Mucosa of rectum (tissue), 2 donors: Measurements from ENCODE around the gene FRZB.
"Not testable (repeated sequence)": the region's sequence is repeated elsewhere in the genome, so short reads cannot be mapped to it uniquely, and the experiment has no call there.

Experiments
- H3K27ac ChIP-seq, 2 donors: one replicate each; pipeline ENCODE4 v1.7.0; 2013; ENCODE audit warnings: inconsistent platforms in 2 of 2, low read depth in 2 of 2, low read length in 2 of 2
- H3K27me3 ChIP-seq, 2 donors: one replicate each; pipeline ENCODE4 v1.7.0; 2013; ENCODE audit warnings: low read length in 2 of 2; ENCODE audit not compliant: control insufficient read depth in 2 of 2, insufficient read depth in 2 of 2
- H3K36me3 ChIP-seq, 2 donors: one replicate each; pipeline ENCODE4 v1.7.0; 2013; ENCODE audit warnings: low read length in 2 of 2; ENCODE audit not compliant: control insufficient read depth in 2 of 2, insufficient read depth in 2 of 2
- H3K4me1 ChIP-seq, 2 donors: one replicate each; pipeline ENCODE4 v1.7.0; 2013; ENCODE audit warnings: low read length in 2 of 2, mild to moderate bottlenecking in 1 of 2; ENCODE audit not compliant: control insufficient read depth in 2 of 2, insufficient read depth in 2 of 2
- H3K4me3 ChIP-seq, 2 donors: one replicate each; pipeline ENCODE4 v1.7.0; 2013; ENCODE audit warnings: low read length in 2 of 2
- H3K9ac ChIP-seq, 2 donors: one replicate each; pipeline ENCODE4 v1.7.0; 2013; ENCODE audit warnings: low read length in 2 of 2, low read depth in 1 of 2, mild to moderate bottlenecking in 1 of 2
- H3K9me3 ChIP-seq, 2 donors: one replicate each; pipeline ENCODE4 v1.7.0; 2013; ENCODE audit warnings: low read length in 2 of 2; ENCODE audit not compliant: control insufficient read depth in 2 of 2
- donor health status: healthy.
- donor health status: Normal muscosa, but diverticular disease.

The FRZB gene

DNA sequence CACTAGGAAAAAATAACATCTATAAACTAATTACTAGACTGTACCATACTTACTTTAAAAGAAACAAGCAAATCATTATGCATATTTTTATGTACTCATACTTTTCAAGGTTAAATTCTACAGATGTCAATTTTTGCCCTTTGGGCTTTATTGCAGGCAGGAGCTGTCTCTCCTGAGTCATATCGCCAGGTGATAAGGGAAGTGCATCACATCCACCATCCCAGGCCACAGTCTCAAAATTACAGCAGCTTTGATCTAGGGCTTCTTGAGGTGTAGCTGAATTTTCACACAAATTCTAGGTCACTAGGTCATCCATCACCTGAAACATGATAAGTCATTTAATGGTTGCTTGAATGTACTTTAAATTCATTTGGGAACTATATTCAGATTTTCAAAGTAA, 38.4 kb upstream of the FRZB start:
- H3K4me1 ChIP-seq = no peaks in the 10 kb centered on the region
- H3K27me3 ChIP-seq = no peaks in the 10 kb centered on the region
- H3K9me3 ChIP-seq = no peaks in the 10 kb centered on the region
- H3K4me3 ChIP-seq = no peak overlapping the region
- H3K27ac ChIP-seq = no peak overlapping the region
- no peaks in the 10 kb centered on the region for H3K36me3 ChIP-seq
- no peak overlapping the region for H3K9ac ChIP-seq

GRCh38 chr2:182903566-182903965, 37.1 kb upstream of the FRZB start:
- H3K9ac ChIP-seq = no peak overlapping the region
- H3K4me3 ChIP-seq = no peak overlapping the region
- no peaks in the 10 kb centered on the region for H3K9me3 ChIP-seq
- no peaks in the 10 kb centered on the region for H3K4me1 ChIP-seq
- H3K36me3 ChIP-seq = no peaks in the 10 kb centered on the region
- H3K27ac ChIP-seq = no peak overlapping the region
- H3K27me3 ChIP-seq = no peaks in the 10 kb centered on the region

GRCh38 chr2:182901748-182902147, 35.3 kb upstream of the FRZB start:
- Histone ChIP-seq H3K9me3 (no peaks in the 10 kb centered on the region), H3K4me1 (no peaks in the 10 kb centered on the region), H3K4me3 (no peak overlapping the region), H3K27ac (no peak overlapping the region), H3K9ac (no peak overlapping the region), H3K36me3 (no peaks in the 10 kb centered on the region), H3K27me3 (no peaks in the 10 kb centered on the region)

DNA sequence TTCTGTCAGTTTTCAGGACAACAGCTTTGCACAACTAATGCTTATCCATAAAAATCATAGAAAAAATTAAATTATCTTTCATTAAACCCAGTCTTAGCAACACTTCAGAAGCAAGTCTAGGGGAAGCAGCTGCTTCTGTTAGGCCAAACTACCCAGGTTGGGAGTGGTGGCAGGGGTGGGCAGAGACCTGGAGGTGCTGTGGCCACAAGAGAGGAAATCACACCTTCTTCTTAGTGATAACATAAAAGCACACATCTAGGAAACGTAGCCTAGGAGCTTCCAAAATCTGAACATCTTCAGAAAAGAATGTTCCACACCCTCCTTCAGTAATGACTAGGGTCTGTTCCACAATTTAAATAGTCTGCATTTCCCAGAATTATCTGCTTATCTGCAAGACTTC, 32.3 kb upstream of the FRZB start:
- H3K27ac ChIP-seq = no peak overlapping the region
- no peaks in the 10 kb centered on the region for H3K27me3 ChIP-seq
- H3K4me1 ChIP-seq = no peaks in the 10 kb centered on the region
- no peaks in the 10 kb centered on the region for H3K9me3 ChIP-seq
- no peak overlapping the region for H3K4me3 ChIP-seq
- no peaks in the 10 kb centered on the region for H3K36me3 ChIP-seq
- H3K9ac ChIP-seq = no peak overlapping the region

DNA sequence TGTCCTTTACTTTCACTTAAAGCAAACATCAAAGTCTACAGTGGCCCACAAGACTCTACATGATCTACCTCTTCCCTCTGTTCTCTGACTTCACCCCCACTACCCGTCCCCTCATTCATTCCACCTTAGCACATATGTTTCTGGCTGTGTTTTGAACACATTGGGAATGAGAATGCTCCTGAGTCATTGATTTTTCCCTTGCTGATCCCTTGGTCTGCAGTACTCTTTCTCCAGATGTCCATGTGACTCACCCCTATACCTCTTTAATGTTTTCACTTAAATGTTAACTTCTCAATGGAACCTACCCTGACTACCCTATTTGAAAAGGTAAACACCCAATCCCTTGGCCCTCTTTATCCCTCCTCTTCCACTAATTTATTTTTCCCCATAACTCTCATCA, 30.7 kb upstream of the FRZB start:
- H3K4me1 ChIP-seq = no peaks in the 10 kb centered on the region
- no peaks in the 10 kb centered on the region for H3K27me3 ChIP-seq
- no peaks in the 10 kb centered on the region for H3K9me3 ChIP-seq
- no peak overlapping the region for H3K27ac ChIP-seq
- H3K36me3 ChIP-seq = no peaks in the 10 kb centered on the region
- no peak overlapping the region for H3K4me3 ChIP-seq
- no peak overlapping the region for H3K9ac ChIP-seq

DNA sequence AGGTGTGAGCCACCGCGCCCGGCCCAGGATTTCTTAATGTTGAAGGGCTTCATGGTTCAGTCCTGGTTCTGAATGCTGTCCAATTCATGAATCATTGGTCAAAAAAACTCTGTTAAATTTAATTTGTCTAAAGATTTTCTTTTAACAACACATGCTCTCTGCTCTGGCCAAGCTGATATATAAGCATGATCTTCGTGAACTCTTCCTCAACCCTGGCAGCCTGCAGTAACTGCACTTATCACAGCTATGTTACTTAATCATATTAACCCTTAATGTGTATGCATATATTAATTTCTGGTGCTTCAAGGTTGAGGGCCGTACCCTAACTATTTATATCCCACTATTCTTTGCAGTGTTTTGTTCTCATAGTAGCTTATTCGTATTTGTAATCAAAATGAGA, 29.4 kb upstream of the FRZB start:
- Histone ChIP-seq H3K36me3 (no peaks in the 10 kb centered on the region), H3K9me3 (no peaks in the 10 kb centered on the region), H3K9ac (no peak overlapping the region), H3K4me1 (no peaks in the 10 kb centered on the region), H3K4me3 (no peak overlapping the region), H3K27me3 (no peaks in the 10 kb centered on the region), H3K27ac (no peak overlapping the region)

DNA sequence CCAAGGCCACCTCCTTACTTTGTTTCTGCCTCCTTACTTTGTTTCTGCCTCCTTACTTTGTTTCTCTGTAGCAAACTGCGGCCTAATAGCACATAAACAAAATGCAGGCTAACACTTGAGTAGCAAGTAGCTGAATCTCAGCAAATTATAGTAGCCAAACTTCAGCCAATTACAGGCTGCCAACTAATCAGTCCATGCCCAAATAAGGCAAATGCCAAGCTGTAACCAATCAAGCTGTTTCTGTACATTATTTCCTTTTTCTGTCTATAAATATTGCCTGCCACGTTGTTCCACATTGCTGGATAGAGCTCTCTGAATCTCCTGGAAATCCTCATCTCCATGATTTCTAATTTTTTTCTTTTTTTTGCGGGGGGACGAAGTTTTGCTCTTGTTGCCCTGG, 28.7 kb upstream of the FRZB start:
- H3K9ac ChIP-seq = no peak overlapping the region
- H3K27ac ChIP-seq = no peak overlapping the region
- H3K9me3 ChIP-seq = no peaks in the 10 kb centered on the region
- H3K4me3 ChIP-seq = no peak overlapping the region
- no peaks in the 10 kb centered on the region for H3K4me1 ChIP-seq
- H3K36me3 ChIP-seq = no peaks in the 10 kb centered on the region
- no peaks in the 10 kb centered on the region for H3K27me3 ChIP-seq

DNA sequence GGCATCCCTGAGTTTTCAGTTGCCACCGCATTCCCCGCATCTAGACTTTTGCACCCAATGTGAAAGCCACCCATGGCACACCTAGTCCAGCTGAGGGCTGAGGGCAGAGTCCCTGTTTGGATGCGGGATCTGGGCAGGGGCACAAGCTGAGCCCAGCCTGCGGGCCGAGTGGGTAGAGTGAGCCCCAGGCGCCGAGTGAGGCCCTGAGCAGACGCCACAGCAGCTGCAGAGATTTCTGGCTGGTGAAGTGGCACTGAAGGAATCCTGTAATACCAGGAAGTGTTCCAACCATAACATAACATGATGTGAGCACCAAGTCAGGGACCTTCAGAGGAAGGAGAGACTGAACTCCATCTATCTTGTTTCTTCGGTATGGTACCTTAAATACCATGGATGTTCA, 27.7 kb upstream of the FRZB start:
- H3K4me1 ChIP-seq = no peaks in the 10 kb centered on the region
- H3K27ac ChIP-seq = no peak overlapping the region
- H3K9ac ChIP-seq = no peak overlapping the region
- H3K4me3 ChIP-seq = no peak overlapping the region
- H3K27me3 ChIP-seq = no peaks in the 10 kb centered on the region
- no peaks in the 10 kb centered on the region for H3K36me3 ChIP-seq
- no peaks in the 10 kb centered on the region for H3K9me3 ChIP-seq

DNA sequence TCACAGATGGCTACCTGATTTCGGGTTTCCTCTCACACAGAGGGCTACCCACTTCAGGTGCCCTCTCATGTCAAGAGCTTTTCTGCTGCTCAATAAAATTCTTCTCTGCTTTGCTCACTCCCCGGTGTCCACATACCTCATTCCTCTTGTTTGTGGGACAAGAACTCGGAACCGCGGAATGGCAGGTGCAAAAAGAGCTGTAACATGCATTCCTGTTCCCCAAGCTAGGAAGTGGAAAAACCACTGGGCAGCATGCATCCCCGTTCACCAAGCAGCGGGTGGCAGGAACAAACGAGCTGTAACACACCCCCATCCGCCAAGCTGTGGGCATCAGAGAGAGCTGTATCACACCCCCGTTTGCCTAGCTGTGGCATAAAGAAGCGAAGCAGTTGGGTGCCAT, 27.2 kb upstream of the FRZB start:
- Histone ChIP-seq H3K36me3 (no peaks in the 10 kb centered on the region), H3K27ac (no peak overlapping the region), H3K27me3 (no peaks in the 10 kb centered on the region), H3K9me3 (no peaks in the 10 kb centered on the region), H3K9ac (no peak overlapping the region), H3K4me3 (no peak overlapping the region), H3K4me1 (no peaks in the 10 kb centered on the region)

GRCh38 chr2:182893035-182893434, 26.6 kb upstream of the FRZB start:
- H3K4me3 ChIP-seq, H3K9me3 ChIP-seq, H3K27me3 ChIP-seq, H3K36me3 ChIP-seq, H3K27ac ChIP-seq, H3K4me1 ChIP-seq, H3K9ac ChIP-seq: not testable (repeated sequence)

GRCh38 chr2:182891611-182892010, 25.2 kb upstream of the FRZB start:
- H3K4me3 ChIP-seq = no peak overlapping the region
- no peaks in the 10 kb centered on the region for H3K4me1 ChIP-seq
- no peak overlapping the region for H3K9ac ChIP-seq
- H3K36me3 ChIP-seq = no peaks in the 10 kb centered on the region
- H3K27me3 ChIP-seq = no peaks in the 10 kb centered on the region
- no peak overlapping the region for H3K27ac ChIP-seq
- no peaks in the 10 kb centered on the region for H3K9me3 ChIP-seq
